ENCODE measurements around the gene FAM43B. TPM values are rescaled to one million over a fixed set of nuclear protein-coding genes. Genes with fewer than 3 reads are reported as not detected.
A peak's percentile ranks its signal among the peaks of the same experiment; 100 is the strongest.
"Not testable (repeated sequence)": the region's sequence is repeated elsewhere in the genome, so short reads cannot be mapped to it uniquely, and the experiment has no call there.

Gene FAM43B, protein sequence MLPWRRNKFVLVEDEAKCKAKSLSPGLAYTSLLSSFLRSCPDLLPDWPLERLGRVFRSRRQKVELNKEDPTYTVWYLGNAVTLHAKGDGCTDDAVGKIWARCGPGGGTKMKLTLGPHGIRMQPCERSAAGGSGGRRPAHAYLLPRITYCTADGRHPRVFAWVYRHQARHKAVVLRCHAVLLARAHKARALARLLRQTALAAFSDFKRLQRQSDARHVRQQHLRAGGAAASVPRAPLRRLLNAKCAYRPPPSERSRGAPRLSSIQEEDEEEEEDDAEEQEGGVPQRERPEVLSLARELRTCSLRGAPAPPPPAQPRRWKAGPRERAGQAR
- 0.11 TPM for polyA plus RNA-seq (2013, experiment 1 of 2; ENCODE audit: insufficient read length)
- polyA plus RNA-seq (2013, experiment 2 of 2; ENCODE audit: insufficient read length), result 0.18 TPM

DNA sequence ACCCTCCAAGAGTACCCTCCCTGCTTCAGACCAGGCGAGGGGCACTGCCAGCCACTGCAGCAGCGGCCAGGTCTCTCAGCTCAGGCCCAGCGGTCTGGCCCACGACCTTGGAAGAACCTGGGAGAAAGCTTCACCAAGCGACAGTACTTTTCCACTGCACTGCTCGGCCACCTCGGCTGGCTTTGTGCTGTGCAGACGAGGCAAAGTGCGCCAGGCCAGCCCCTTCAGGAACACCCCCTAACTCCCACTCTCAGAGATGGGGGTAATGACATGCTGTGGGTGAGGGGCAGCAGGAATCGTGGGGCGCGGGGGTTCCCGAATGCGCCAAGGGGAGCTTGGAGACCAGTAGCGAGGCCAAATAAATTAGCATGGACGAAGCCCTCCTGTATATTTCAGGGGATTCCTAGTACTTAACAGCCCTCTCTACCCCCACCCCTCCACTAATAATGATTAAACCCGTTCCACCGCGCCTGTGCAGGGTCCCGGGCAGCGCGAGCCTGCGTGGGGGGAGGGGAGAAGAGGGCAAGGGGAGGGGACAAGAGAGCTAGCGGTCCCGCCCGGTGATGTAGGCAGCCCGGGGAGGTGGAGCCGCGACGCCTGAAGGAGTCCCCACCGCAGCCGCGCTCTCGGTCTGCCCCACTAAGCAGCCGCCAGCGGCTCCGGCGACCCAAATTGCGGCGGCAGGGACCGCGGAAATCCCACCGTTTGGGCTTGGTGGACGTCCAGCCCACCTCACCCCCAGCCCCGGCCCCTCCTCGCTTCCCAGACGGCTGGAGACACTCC is at the start of gene FAM43B:
Gene FAM43B (plus strand): TSS at position 629 of the 783 bp plus-strand sequence. CDS start 401 bp downstream, outside the sequence.
- DNase-seq, result peak; percentile 43

DNA sequence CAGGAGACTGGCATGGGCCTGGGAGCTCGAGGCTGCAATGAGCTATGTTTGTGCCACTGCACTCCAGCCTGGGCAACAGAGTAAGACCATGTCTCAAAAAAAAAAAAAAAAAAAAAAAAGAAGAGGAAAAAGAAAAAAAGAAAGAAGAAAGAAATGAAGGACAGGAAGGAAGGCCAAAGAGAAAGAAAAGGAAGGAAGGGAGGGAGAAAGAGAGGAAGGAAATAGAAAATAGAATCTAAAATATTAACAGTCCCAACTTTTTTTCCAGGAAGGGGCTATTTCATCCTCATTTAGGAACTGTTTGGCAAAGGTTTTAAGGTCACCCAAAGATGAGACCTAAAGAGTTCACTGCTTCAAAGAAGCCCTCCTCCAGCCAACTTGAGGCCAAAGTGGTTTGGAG is 46.9 kb upstream of the FAM43B start:
- no peak for DNase-seq

DNA sequence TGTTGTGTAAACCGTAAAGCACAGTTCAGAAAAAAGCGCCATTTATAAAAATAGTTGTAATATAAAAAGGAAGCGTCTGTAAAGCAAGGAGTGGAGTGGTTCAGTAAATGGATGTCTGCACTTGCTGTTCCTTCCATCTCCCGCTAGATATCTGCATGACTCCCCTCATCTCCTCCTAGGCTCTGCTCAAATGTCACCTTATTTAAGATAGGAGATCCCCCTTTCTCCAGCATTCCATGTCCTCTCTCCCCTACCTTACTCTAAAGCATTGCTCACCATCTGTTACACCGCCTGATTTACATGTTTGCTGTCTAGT is 45.2 kb upstream of the FAM43B start:
- DNase-seq, result no peak

GRCh38 chr1:20507564-20508410 is 44.6 kb upstream of the FAM43B start, which contains the start of gene MUL1:
TSS of gene MUL1 (minus strand) at chr1:20508151. CDS start at chr1:20508024, 127 bp downstream.
- peak; percentile 93 for DNase-seq

DNA sequence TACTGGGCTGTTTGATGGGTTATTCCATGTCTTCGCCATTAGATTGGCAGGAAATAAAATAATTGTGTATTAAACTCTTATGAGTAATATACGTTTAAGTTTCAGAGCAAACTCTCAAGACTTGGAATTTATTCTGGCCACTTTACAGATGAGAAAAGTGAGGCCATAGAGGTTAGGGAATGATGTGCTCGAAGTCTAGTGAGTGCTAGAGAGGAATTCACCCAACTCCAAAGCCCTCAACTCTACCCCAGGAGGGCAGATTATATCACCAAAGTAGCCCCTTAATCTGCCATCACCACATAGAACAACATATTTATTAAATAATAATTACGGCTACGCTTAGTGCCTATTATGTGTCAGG is 44.0 kb upstream of the FAM43B start:
- no peak for DNase-seq

DNA sequence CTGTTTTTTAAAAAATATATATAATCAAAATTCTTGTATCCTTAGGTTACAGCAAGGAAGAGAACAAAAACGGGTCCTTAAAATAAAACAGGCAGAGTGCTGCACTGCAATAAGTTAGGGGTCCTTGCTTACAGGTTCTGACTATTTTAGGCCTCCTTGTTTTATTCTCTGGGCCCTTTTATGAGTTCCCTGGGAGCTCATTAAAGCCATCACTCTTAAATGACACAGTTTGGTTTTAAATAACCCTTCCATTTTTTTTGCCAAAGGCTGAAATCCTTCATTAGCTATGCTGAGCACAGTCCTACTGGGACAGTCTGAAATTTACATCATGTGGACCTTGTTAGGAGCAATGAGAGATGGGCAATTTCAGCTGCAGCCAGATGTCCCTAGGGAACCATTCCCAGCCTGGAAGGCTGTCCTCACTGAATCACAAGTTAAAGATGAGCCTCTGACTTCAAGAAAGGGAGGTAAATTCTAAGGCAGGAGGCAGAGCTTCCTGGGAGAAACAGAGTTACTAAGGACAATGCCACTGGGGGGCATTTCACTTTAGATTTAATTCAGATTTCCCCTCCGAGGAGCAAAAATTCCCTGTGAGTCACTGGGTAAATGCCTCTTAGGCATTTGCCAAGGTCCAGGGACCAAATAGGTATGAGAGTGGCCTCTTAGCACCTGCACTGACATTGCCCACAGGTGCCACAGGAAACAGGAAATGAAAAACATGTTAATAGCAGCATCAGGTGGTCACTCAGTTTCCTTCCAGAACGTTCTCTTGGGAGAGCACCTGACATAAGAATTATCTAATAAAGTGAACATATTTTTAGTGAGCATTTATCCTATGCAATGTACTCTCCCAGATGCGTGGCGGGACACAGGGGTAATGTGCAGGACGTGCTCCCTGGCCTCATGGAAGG is 40.6 kb upstream of the FAM43B start:
- no peak for DNase-seq

DNA sequence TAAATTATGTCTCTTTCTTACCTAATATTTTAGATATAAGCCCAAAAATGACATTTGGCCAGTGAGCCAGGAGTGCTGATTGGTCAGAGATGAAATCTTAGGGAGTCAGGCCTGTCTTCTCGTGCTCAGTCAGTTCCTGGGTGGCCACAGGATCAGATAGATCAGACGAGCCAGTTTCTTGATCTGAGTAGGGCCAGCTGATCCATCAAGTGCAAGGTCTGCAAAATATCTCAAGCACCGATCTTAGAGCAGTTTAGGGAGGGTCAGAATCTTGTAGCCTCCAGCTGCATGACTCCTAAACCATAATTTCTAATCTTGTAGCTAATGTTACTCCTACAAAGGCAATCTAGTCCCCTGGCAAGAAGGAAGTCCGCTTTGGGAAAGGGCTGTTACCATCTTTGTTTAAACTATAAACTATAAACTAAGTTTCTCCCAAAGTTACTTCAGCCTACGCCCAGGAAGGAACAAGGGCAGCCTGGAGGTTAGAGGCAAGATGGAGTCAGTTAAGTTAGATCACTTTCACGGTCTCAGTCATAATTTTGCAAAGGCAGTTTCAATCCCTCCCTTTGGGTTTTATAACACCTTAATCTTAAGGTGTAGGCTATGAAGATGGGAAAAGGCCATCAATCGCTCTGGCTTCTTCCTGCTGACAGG is 32.6 kb upstream of the FAM43B start:
- not testable (repeated sequence) for DNase-seq

- peak; percentile 74 for DNase-seq
These were observed 30.2 kb upstream of the FAM43B start for GRCh38 chr1:20521960-20522861.

DNA sequence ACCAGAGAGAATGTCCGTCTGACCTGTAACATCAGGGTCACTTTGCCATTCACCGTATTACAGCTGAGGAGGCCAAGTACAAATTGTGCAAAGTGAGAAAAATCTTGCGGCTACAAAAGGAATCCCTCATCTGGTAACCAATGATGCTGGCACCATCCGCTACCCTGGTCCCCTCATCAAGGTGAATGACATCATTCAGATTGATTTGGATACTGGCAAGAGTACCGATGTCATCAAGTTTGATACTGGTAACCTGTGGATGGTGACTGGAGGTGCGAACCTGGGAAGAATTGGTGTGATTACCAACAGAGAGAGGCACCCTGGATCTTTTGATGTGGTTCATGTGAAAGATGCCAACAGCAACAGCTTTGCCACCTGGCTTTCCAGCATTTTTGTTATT is 26.1 kb upstream of the FAM43B start:
- DNase-seq, result no peak

DNA sequence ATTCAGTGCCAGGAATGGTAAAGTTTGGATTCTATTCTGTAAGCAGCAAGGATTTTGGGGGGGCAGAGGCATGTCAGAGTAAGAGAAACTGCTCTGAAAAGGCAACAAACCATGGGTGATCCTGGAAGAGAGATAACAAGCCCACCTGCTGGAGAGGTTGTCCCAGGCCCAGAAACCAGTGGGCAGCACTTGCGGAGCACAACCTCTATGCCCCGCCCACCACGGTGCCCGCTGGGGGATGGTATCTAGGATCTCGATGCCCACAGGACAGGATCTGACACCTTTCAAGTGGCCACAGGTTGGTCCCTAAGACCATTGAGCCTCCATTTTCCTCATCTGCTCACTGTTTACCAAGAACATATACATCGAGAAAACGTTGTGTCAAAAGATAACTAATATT is 24.2 kb upstream of the FAM43B start:
- DNase-seq, result no peak

DNA sequence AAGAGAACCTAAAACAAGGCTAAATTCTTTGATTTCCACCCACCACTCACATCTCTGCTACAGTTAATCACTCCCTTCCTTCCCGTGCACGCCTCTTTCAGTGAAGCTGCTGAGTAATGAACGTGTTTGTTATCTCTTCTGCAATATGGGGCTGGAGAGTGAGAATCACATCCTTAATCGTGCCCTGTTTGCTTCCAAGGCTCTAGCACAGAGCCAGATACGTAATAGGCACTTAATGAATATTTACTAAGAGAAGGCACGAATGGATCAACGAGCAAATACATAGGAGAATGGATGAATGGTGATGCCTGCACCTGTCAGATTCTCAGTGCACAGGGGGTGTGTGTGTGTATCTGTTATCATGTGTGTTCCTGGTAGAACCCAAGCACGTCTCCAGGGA is 22.1 kb upstream of the FAM43B start:
- DNase-seq, result no peak

DNA sequence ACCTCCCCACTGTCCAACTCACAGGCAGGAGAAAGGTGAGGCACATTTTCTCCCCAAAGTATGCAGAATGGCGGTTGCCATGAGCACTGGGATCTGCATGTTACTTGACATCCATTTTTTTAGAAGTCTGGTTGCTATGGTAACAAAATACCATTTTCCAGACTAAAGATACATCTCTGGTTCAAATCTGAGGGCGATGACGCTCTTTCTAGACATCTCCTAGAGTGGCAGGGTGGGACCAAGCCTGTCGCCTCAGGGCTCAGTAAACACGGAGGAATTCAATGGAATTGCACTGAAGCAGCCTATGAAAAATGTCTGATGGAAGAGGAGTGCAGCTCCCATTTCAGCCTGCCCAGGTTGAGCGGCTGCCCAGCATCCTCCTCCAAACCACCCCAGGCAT is 21.5 kb upstream of the FAM43B start:
- DNase-seq, result no peak

GRCh38 chr1:20533635-20534034 is 18.7 kb upstream of the FAM43B start:
- no peak for DNase-seq

DNA sequence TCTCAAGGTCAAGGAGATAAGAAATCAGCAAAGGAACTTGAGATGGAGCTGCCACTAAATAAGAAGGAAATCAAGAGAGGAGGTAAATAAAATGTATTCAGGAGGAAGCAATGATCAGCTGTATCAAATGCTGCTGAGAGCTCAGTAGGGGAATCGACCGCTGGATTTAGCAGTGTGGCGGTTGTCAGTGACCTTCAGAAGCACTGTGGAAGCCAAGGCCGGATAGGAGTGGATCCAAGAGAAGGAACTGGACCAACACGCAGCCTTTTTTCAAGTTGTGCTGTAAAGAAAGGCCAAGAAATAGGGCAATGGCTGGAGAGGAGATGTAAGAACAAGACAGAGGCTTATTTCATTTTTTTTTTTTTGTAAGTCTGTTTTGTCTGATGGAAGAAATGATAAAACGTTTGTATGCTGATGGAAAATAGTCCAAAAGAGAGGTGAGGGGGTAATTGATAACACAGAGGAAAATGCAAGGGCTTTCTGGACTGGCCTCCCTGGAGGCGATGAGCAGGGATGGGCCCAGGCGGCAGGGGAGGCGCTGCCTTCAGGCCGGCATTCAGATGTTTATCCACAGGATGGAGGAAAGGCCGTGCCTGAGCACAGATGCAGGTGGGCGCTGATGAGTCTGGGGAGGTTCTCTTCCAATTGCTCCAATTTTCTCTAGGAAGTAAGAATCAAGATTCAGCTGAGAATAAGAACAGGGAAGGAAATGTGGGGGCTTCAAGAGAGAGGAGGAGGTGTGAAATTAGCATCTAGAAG is 17.5 kb upstream of the FAM43B start:
- no peak for DNase-seq

DNA sequence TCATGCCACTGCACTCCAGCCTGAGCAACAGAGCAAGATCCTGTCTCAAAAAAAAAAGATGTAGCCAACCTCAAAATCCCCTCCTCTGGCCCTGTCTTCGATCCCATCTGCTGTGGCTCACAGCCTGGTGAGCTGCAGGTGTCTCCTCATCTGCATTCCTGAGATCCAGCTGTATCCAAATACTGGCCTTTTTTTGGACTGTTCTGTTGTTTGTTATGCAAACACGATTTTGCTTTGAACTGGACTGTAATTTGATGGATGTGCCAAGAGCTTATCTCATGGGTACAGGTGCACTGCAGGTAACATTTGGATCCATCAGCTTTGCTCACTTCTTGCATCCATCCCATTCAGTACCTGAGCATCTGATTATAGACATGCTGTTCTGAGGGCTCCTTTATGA is 14.1 kb upstream of the FAM43B start:
- DNase-seq, result no peak

DNA sequence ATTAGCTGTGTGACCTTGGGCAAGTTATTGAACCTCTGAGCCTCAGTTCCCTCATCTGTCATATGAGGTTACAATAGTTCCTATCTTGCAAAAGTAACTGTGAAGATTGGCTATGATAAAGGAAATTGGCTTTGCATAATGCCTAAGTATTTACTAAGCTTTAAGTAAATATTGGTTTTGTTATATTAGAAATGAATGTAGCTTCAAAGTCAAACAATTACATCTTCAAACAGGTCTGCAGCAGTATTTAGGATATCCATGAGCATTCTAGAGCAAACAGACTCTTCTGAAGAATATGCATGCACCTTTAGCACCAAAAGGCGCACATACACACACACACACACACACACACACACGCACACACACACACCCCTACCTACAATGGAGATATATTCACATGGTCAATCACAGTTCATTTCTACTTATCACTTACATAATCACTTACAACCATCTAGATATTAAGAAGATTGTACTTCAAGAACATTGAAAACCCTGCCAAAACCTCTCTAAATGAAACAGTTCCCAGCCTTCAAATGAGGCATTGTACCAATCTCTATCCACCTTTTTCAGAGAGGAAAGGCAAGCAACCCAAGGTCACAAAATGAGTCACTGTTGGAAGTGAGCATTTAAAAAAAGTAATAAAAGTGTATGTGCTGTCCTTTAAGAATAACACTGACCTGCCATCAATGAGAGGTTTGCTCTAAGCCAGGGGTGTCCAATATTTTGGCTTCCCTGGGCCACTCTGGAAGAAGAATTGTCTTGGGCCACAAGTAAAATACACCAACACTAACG is 13.4 kb upstream of the FAM43B start:
- no peak for DNase-seq

GRCh38 chr1:20540281-20540680 is 12.1 kb upstream of the FAM43B start:
- DNase-seq, result no peak

DNA sequence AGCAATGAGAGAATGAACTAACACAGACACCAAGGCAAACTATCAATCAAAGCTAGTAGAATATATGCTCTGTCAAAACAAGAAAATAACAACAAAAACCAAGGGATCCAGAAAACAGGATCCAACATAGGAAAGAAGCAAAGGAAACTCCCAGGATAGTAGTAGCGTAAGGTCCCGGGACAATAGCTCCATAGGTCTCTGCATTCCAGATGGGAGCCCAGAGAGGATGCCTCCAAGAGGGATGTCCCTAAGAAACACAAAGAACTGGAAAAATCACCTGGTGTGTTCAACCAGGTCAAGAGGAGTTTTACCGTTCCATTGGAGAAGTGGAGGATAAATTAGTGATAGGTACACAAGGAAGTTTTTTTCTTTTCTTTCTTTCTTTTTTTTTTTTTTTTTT is 5.7 kb upstream of the FAM43B start:
- DNase-seq, result no peak

DNA sequence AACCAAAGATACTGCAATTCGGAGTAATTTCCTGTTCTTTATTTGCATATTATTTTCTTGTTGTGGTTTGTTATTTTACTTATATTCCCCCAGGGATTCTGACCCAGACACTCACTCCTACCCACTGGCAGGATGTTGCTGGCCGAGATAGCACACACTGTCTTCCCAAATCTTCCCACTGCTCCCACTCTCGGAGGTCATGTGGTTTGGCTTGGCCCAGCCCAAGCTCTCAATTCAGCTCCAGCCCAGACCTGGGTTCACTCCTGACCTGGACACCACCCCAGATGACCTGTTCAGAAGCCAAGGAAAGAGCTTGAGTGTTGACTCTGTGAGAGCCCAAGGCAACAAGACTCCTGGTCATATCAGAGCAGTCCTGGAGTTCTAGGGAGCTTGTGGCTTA is 1.2 kb upstream of the FAM43B start:
- no peak for DNase-seq
